H9 (cell line): Measurements from ENCODE around the gene SLC8B1. TPM values are rescaled to one million over a fixed set of nuclear protein-coding genes. Genes with fewer than 3 reads are reported as not detected.

Source experiments
- DNase-seq: peaks from one replicate; pipeline ENCODE4 v3.0.0-alpha.2; 2017
- H2AFZ ChIP-seq: one replicate; pipeline ENCODE4 v1.6.1; 2013; ENCODE audit warnings: mild to moderate bottlenecking, low read length, control low read depth, moderate library complexity
- H2AK5ac ChIP-seq: 2 replicates; pipeline ENCODE4 v1.6.1; 2013; ENCODE audit warnings: low read length, control low read depth, mixed read lengths; ENCODE audit not compliant: insufficient read length
- H2BK120ac ChIP-seq: one replicate; pipeline ENCODE4 v1.6.1; 2013; ENCODE audit warnings: low read depth, mild to moderate bottlenecking, low read length, control low read depth, inconsistent platforms; ENCODE audit not compliant: poor library complexity, severe bottlenecking
- H2BK12ac ChIP-seq: 2 replicates; pipeline ENCODE4 v1.6.1; 2013; ENCODE audit warnings: low read length, control low read depth, mixed read lengths, low read depth; ENCODE audit not compliant: insufficient read length
- H2BK15ac ChIP-seq: 2 replicates; pipeline ENCODE4 v1.6.1; 2013; ENCODE audit warnings: low read depth, low read length, control low read depth
- H2BK20ac ChIP-seq: one replicate; pipeline ENCODE4 v1.6.1; 2013; ENCODE audit warnings: low read depth, mild to moderate bottlenecking, low read length, control low read depth, inconsistent platforms; ENCODE audit not compliant: poor library complexity, severe bottlenecking
- H2BK5ac ChIP-seq: 2 replicates; pipeline ENCODE4 v1.6.1; 2013; ENCODE audit warnings: low read length, control low read depth, mixed read lengths; ENCODE audit not compliant: insufficient read length
- H3K14ac ChIP-seq: 2 replicates; pipeline ENCODE4 v1.6.1; 2013; ENCODE audit warnings: low read length, control low read depth; ENCODE audit not compliant: insufficient read depth
- H3K18ac ChIP-seq: 2 replicates; pipeline ENCODE4 v1.6.1; 2013; ENCODE audit warnings: low read depth, mild to moderate bottlenecking, mixed read lengths, low read length, control low read depth; ENCODE audit not compliant: insufficient read length
- H3K23ac ChIP-seq: 2 replicates; pipeline ENCODE4 v1.6.1; 2013; ENCODE audit warnings: low read length, control low read depth, mixed read lengths, low read depth; ENCODE audit not compliant: insufficient read length
- H3K23me2 ChIP-seq: 2 replicates; pipeline ENCODE4 v1.6.1; 2013; ENCODE audit warnings: low read depth, mild to moderate bottlenecking, mixed read lengths, low read length, control low read depth; ENCODE audit not compliant: insufficient read length, poor library complexity, severe bottlenecking
- H3K27ac ChIP-seq: 2 replicates; pipeline ENCODE4 v1.5.1; 2013; ENCODE audit warnings: low read length, control low read depth, mixed read lengths, low read depth; ENCODE audit not compliant: insufficient read length
- H3K27me3 ChIP-seq: 2 replicates; pipeline ENCODE4 v1.6.1; 2013; ENCODE audit warnings: low read length, control low read depth, inconsistent platforms; ENCODE audit not compliant: insufficient read depth
- H3K4ac ChIP-seq: 2 replicates; pipeline ENCODE4 v1.6.1; 2013; ENCODE audit warnings: low read depth, mild to moderate bottlenecking, control low read depth, inconsistent platforms, low read length, moderate library complexity
- H3K4me1 ChIP-seq: 2 replicates; pipeline ENCODE4 v1.6.1; 2013; ENCODE audit warnings: low read length, control low read depth, inconsistent platforms; ENCODE audit not compliant: insufficient read depth
- H3K4me2 ChIP-seq: 2 replicates; pipeline ENCODE4 v1.6.1; 2013; ENCODE audit warnings: low read length, control low read depth, mixed read lengths; ENCODE audit not compliant: insufficient read length, insufficient read depth
- H3K56ac ChIP-seq: 2 replicates; pipeline ENCODE4 v1.6.1; 2013; ENCODE audit warnings: low read depth, mild to moderate bottlenecking, mixed read lengths, low read length, control low read depth; ENCODE audit not compliant: insufficient read length
- H3K79me1 ChIP-seq: 2 replicates; pipeline ENCODE4 v1.6.1; 2013; ENCODE audit warnings: low read depth, mild to moderate bottlenecking, moderate library complexity, low read length, control low read depth, inconsistent platforms; ENCODE audit not compliant: insufficient read depth, poor library complexity, severe bottlenecking
- H3K79me2 ChIP-seq: 2 replicates; pipeline ENCODE4 v1.6.1; 2013; ENCODE audit warnings: low read length, control low read depth, inconsistent platforms; ENCODE audit not compliant: insufficient read depth
- H3K9ac ChIP-seq: 2 replicates; pipeline ENCODE4 v1.6.1; 2013; ENCODE audit warnings: low read length, control low read depth, mixed read lengths; ENCODE audit not compliant: insufficient read length; ENCODE audit errors: extremely low read depth
- H3K9me3 ChIP-seq: one replicate; pipeline ENCODE4 v1.6.1; 2013; ENCODE audit warnings: low read depth, low read length, inconsistent platforms; ENCODE audit not compliant: control insufficient read depth
- H3T11ph ChIP-seq: one replicate; pipeline ENCODE4 v1.6.1; 2013; ENCODE audit warnings: mild to moderate bottlenecking, low read length, control low read depth, inconsistent platforms
- H4K20me1 ChIP-seq: one replicate; pipeline ENCODE4 v1.6.1; 2013; ENCODE audit not compliant: control insufficient read depth, insufficient read length, insufficient read depth
- H4K5ac ChIP-seq: 2 replicates; pipeline ENCODE4 v1.6.1; 2013; ENCODE audit warnings: low read depth, mild to moderate bottlenecking, mixed read lengths, low read length, control low read depth; ENCODE audit not compliant: insufficient read length
- H4K8ac ChIP-seq: replicated peaks from 2 replicates; pipeline ENCODE4 v1.6.1; 2013; ENCODE audit warnings: low read length, control low read depth, mixed read lengths, low read depth; ENCODE audit not compliant: insufficient read length
- H4K91ac ChIP-seq: 2 replicates; pipeline ENCODE4 v1.6.1; 2013; ENCODE audit warnings: low read depth, mild to moderate bottlenecking, moderate library complexity, mixed read lengths, low read length, control low read depth; ENCODE audit not compliant: insufficient read length
- H3K27ac Mint-ChIP-seq, 3 experiments: 2 replicates in 2 of 3; 3 replicates in 1 of 3; pipeline ENCODE4 v1.8.0; 2020 to 2021; ENCODE audit warnings: mixed read lengths in 3 of 3, mild to moderate bottlenecking in 1 of 3, moderate library complexity in 1 of 3
- H3K27me3 Mint-ChIP-seq: 2 replicates; pipeline ENCODE4 v1.8.0; 2021; ENCODE audit warnings: low read depth, mild to moderate bottlenecking, moderate library complexity, mixed read lengths
- H3K36me3 Mint-ChIP-seq, 3 experiments: 2 replicates in 2 of 3; 3 replicates in 1 of 3; pipeline ENCODE4 v1.8.0; 2020 to 2021; ENCODE audit warnings: low read depth in 3 of 3, mixed read lengths in 3 of 3; ENCODE audit not compliant: insufficient read depth in 1 of 3
- H3K4me1 Mint-ChIP-seq, 2 experiments: 2 replicates each; pipeline ENCODE4 v1.8.0; 2020; ENCODE audit warnings: mixed read lengths in 2 of 2
- H3K4me3 Mint-ChIP-seq, 2 experiments: 2 replicates in 1 of 2; 3 replicates in 1 of 2; pipeline ENCODE4 v1.8.0; 2020 to 2021; ENCODE audit warnings: mild to moderate bottlenecking in 2 of 2, mixed read lengths in 2 of 2, moderate library complexity in 1 of 2
- H3K9me3 Mint-ChIP-seq, 2 experiments: 2 replicates in 1 of 2; 3 replicates in 1 of 2; pipeline ENCODE4 v1.8.0; 2020; ENCODE audit warnings: mild to moderate bottlenecking in 2 of 2, mixed read lengths in 2 of 2, moderate library complexity in 1 of 2
- CTCF ChIP-seq: fragments of 200-600 bp; sonication (generic); conservative IDR thresholded peaks from 3 replicates; pipeline ENCODE4 v1.8.0; 2021; ENCODE audit warnings: antibody characterized with exemption, mild to moderate bottlenecking
- WGBS: extraction: QIAGEN DNeasy Blood & Tissue Kit; methylation state at CpG from one replicate; pipeline ENCODE4 v1.1.7; 2013; ENCODE audit warnings: missing lambda C conversion rate, low lambda C conversion rate, mixed read lengths; ENCODE audit not compliant: insufficient read length; ENCODE audit errors: extremely low coverage; 5-methylcytosine and 5-hydroxymethylcytosine counted together
- total RNA-seq: library from RNA; stranded (reverse); gene quantifications from 2 replicates; pipeline ENCODE4 v1.2.1, GENCODE V29; 2021

The SLC8B1 gene
- total RNA-seq, 1 experiment from 2014 or later, result 10.4 TPM

- no peak overlapping the region for H3K4me2 ChIP-seq
- no peak overlapping the region for H3K14ac ChIP-seq
- no peaks in the 10 kb centered on the region; the same call in 1 of the 2 replicates for H3K79me2 ChIP-seq
- H2BK120ac ChIP-seq, result no peak overlapping the region
- H3K18ac ChIP-seq, result no peak overlapping the region
- H3K23me2 ChIP-seq, result no peaks in the 10 kb centered on the region
- Mint-ChIP-seq H3K27me3 (no peaks in the 10 kb centered on the region; the same call in none of the 2 replicates), H3K36me3 (peaks cover 0 to 7% (median 0%) of the 10 kb centered on the region in 3 experiments; a peak in 3 of 7 replicates), H3K4me1 (peaks cover 3 to 4% of the 10 kb centered on the region in 2 experiments), H3K4me3 (no peak overlapping the region), H3K9me3 (no peaks in the 10 kb centered on the region), H3K27ac (no peak overlapping the region)
- H3K56ac ChIP-seq, result no peak overlapping the region
- no peak overlapping the region for H4K91ac ChIP-seq
- H3K79me1 ChIP-seq, result no peaks in the 10 kb centered on the region
- TF ChIP-seq CTCF, result no peak
- no peak overlapping the region for H3K4ac ChIP-seq
- no peak overlapping the region for H2BK20ac ChIP-seq
- no peak overlapping the region for H2BK12ac ChIP-seq
- no peak overlapping the region for H2AFZ ChIP-seq
- no peak overlapping the region for H2AK5ac ChIP-seq
- H3K4me1 ChIP-seq, result peaks cover under 1% of the 10 kb centered on the region; the same call in 1 of the 2 replicates
- H4K5ac ChIP-seq, result no peak overlapping the region
- H3T11ph ChIP-seq, result no peak overlapping the region
- no peak overlapping the region for H3K23ac ChIP-seq
- H3K27ac ChIP-seq, result no peak overlapping the region
- H4K20me1 ChIP-seq, result no peaks in the 10 kb centered on the region
- H2BK5ac ChIP-seq, result no peak overlapping the region
- WGBS, result no CpG with 5 or more reads among the region's 4 CpGs
- DNase-seq, result no peak
- H2BK15ac ChIP-seq, result no peak overlapping the region
- no peaks in the 10 kb centered on the region for H3K27me3 ChIP-seq
- H4K8ac ChIP-seq, result no peak overlapping the region
- H3K9me3 ChIP-seq, result no peaks in the 10 kb centered on the region
- H3K9ac ChIP-seq, result no peak overlapping the region
Measured at GRCh38 chr12:113254298-113254697, 80.6 kb downstream of the SLC8B1 start.
